C1 segment of cervical spinal cord (tissue), 14 donors: Measurements from ENCODE around the gene TSHZ2.
A peak's percentile ranks its signal among the peaks of the same experiment; 100 is the strongest.
"Not testable (repeated sequence)": the region's sequence is repeated elsewhere in the genome, so short reads cannot be mapped to it uniquely, and the experiment has no call there.

Experiments used
- DNase-seq, 14 donors: peaks; one replicate each; lab custom pipeline; 2025; lab: John Stamatoyannopoulos, UW

TSHZ2 gene

GRCh38 chr20:52963131-52963530 is 9.0 kb upstream of the TSHZ2 start:
- DNase-seq: no peak

DNA sequence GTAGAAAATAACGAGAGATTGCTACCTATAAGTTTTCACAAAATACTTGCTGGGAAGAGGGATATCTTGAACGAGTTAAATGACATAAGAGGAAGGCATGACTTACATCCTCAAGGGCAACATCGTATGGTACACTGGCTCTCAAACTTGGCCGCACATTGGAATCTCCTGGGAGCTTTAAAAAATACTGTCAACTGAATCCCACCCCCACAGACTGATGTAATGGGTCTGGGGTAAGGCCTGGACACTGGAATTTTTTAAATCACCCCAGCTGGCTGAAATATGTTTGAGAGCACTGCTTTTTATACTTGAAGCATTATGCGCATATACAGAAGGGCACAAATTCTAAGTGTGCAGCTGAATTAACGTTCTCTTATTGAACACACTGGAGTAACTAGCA is 8.0 kb upstream of the TSHZ2 start:
- DNase-seq: no peak

DNA sequence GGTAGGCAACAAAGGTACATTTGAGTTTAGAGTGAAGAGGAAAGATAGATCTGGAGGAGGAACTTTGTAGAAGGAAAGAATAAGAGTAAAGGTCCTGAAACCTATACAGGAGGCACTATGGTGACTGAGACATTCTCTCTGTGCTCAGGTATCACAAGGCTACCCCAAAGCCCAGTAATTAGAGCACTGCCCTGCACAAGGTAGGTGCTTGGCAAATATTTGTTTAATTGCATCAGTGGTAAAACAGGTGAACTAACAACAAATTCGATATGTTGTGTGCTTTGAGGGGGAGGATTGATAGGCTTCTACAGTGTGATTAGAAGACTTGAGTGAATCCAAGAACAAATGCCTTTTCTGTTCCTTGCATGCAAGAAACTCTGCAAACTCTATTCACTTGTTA is 6.8 kb upstream of the TSHZ2 start:
- no peak for DNase-seq

DNA sequence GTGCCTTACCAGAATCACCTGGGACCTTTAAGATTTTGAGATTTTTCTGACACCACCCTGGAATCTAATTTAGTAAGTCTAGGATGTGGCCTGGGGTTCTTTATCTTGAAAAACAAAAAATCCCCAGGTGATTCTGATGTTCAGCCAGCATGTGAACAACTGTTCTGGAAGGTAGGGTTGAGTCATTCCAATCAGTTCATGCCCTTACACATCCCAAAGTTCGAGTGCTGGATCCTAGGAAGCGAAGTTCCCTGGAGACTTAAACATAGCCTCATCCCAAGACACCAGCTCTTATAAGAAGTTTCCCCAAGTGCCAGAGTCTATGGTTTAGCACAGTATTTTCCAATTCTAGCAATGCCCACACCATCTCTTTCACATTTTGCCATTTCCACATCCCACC is 6.3 kb upstream of the TSHZ2 start:
- DNase-seq: no peak

GRCh38 chr20:52966543-52966942 is 5.6 kb upstream of the TSHZ2 start:
- DNase-seq: not testable (repeated sequence)

GRCh38 chr20:52971498-52972189 is 514 bp upstream of the TSHZ2 start:
- DNase-seq: no peak

- peak in 4 of 14 donors; percentile 8 to 17 (median 10) for DNase-seq
Observed at GRCh38 chr20:52972965-52973819, 1.0 kb downstream of the TSHZ2 start.

- no peak for DNase-seq
Observed at GRCh38 chr20:52974179-52974594, 2.0 kb downstream of the TSHZ2 start.

- no peak for DNase-seq
Observed at GRCh38 chr20:52975029-52975732, 3.0 kb downstream of the TSHZ2 start.

GRCh38 chr20:52975803-52976531 is 3.8 kb downstream of the TSHZ2 start:
- no peak for DNase-seq

DNA sequence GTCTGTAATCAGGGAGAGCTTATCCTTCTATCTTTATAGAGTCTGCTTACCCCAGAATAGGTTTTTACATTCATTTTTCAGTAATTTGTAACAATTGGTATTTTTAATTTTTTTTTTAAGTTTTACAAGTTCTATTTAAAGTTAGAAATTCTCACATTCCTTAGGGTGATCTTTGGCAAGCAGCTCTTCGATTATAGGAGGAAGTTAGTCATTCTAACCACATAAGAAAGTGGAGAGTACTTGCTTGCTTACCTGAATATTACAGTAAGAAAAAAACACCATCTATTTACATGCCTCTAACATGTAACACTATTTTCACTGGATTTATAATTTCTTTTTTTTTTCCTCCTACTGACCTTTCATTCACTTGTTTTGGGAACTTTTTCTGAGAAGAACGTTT is 6.7 kb downstream of the TSHZ2 start:
- no peak for DNase-seq

- DNase-seq: no peak
Observed at GRCh38 chr20:52981051-52981450, 8.9 kb downstream of the TSHZ2 start.

- no peak for DNase-seq
Observed at GRCh38 chr20:52983726-52984450, 11.7 kb downstream of the TSHZ2 start.

DNA sequence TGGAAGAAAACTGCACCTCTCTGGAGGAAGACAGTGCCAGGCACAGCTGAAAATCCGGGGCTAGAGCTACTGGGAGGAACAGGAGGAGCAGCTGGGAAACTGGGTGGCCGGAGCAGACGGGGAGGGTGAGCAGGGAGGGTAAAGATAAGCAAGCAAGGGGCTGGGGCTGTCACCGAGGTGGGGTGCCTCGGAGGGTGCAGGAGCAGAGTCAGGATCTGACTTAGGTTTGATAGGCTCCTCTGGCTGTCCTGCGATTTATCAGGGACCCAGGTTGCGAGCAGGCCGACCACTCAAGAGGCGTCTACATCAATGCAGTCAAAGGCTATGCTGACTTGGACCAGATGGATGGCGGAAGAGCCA is 12.3 kb downstream of the TSHZ2 start:
- no peak for DNase-seq

DNA sequence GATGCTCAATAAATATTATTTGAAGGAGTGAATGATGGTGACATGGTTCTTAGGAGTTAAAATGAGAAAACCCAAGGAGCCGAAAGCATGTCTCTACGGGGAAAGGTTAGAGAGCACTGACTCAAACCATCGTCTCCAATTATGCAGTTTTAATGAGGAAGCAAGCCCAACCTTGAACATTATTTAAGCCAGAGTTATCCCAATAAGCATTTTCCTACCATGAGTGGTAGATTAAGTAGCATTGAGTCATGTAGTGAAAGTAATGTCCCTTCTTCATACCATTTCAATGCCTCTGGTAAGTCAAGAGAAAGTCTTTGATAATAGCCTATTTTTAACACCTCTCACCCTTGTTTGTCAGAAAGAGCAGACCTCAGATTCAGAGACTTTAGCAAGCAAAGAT is 13.5 kb downstream of the TSHZ2 start:
- no peak for DNase-seq

DNA sequence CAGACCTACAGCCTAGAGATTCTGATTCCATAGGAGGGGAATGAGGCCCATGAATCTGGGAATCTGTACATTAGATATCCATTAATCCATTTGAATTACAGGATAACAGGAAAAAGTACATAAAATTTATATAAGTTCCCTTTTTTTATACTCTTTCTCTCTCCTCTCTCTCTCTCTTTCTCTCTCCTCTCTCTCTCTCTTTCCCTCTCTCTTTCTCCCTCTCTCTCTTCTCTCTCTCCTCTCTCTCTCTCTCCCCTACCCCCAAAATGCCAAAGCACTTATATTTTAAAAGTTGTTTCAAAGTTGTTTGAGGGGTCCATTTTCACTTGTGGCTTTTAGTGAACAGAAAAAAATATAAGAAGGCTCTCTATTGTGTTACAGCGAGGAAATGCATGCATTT is 15.1 kb downstream of the TSHZ2 start:
- DNase-seq: no peak

DNA sequence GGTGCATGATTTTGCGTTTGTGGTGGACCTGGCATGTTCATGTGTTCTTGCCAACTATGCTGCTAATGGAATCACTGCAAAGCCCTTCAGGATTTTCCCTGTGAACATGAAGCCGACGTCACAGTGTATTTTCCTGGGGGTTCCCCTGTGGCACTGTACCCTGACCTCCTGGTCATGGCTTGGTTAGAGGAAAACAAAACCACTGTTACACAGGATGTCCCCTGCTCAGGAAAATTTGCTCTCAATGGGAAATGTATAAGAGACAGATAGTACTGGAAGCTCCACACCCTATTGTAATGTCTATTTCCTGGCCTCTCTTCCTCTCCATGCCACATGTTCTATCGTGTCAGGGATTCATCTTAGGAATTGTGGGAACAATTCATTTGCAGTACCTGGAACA is 19.7 kb downstream of the TSHZ2 start:
- no peak for DNase-seq

DNA sequence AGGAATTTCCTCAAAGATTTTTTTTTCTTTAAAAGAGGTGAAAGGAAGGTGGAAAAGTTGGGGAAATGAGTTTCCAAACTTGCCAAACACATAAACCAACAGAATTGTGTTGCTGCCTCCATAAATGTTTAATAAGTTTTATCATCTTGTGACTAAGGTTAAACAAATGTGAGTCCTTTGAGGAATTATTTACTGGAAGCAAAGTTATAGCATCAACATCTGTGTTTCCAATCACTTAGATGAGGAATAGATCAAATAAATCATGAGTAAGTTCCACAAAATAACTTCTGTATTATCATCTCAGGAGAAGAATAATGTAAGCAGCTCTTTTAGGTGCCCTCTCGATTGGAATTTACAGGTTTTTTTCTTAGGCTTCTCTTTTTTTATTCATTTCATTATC is 20.5 kb downstream of the TSHZ2 start:
- DNase-seq: no peak

DNA sequence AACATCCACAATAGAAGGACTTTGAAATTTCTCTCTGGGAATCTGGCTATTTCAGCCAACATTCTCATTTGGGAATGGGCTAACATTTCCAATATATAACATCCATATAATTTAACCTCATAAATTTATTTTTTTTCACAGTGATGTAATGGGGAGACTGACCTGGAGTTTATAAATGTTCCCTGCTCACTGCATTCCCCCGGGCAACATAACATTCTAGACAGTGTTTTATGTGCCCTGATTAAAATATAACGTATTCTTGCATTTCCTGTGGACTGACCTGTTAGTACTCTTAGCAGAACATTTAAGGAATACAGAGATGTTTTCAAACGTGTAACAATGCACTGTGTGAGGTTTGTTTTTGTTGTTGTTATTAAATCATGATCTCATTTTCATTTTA is 20.9 kb downstream of the TSHZ2 start:
- no peak for DNase-seq

DNA sequence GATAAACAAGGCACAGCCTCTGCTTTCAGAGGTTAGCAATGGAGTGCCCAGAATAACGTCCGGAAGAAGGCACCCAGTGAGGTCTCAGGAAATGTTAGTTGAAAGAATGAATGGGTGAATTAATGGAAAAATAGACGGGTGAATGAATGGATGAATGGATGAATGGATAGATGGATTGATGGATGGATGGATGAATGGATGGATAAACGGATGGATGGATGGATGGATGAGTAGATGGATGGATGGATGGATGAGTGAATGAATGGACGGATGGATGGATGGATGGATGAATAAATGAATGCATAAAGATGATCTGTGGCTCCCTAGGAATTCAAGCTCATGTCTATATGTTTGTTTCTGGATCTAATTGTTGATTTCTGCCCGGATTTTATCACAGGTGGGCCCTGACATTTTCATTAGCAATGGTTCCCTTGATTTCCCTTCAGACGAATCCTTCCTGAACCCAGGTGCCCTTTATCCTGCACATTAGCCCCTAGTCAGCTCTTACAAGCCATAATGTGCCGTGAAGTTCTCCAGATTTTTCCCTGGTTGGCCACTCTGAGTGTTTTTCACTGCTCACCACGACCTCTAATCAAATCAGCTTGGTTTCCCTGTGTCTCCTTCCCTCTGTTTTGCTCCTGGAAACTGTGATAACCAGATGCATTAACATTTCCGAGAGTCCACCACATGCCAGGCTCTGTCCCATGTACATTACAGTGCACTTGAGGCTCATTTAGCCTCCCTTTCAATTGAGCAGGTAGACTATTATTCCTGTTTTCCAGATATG is 22.2 kb downstream of the TSHZ2 start:
- DNase-seq: no peak
